Measurements from ENCODE around the gene ACMSD. TPM values are rescaled to one million over a fixed set of nuclear protein-coding genes. Genes with fewer than 3 reads are reported as not detected.
A peak's percentile ranks its signal among the peaks of the same experiment; 100 is the strongest.

The ACMSD gene
- not detected in 2 replicates for total RNA-seq

DNA sequence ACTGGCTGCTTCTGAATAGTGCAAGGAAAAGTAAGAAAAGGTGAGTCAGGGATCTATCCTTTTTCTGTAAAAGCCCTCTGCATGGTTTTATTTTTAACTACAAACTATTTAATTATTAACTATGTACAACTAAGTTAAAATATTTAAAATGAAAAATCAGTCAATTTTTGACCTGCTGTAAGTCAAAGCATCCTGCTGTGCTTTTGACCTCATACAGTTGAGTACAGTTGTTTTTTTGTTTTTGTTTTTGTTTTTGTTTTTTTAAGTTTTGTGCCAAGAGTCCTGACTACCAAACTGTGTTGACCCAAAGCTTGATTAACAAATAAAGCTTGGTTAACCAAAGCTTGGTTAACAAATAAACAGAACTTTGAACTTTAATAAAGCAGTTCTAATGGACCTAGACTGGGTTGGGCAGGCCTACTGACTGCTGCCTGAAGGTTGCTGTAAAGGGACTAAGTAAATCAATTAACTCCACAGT is at the start of gene ACMSD:
TSS of gene ACMSD (plus strand) at position 474 of the 478 bp plus-strand sequence. CDS start 67 bp downstream, outside the sequence.
- H4K20me1 ChIP-seq (ENCODE audit: insufficient read depth, low read length): no peaks in the 10 kb centered on the region
- peak within 1 kb of the TSS; percentile 38 for H2AFZ ChIP-seq (ENCODE audit: low read length)
- no peak within 1 kb of the TSS for H3K4me3 ChIP-seq (ENCODE audit: insufficient read depth, low read length)
- H3K27me3 ChIP-seq (ENCODE audit: insufficient read depth, low read length): no peaks in the 10 kb centered on the region
- TF ChIP-seq, protein P1, sequence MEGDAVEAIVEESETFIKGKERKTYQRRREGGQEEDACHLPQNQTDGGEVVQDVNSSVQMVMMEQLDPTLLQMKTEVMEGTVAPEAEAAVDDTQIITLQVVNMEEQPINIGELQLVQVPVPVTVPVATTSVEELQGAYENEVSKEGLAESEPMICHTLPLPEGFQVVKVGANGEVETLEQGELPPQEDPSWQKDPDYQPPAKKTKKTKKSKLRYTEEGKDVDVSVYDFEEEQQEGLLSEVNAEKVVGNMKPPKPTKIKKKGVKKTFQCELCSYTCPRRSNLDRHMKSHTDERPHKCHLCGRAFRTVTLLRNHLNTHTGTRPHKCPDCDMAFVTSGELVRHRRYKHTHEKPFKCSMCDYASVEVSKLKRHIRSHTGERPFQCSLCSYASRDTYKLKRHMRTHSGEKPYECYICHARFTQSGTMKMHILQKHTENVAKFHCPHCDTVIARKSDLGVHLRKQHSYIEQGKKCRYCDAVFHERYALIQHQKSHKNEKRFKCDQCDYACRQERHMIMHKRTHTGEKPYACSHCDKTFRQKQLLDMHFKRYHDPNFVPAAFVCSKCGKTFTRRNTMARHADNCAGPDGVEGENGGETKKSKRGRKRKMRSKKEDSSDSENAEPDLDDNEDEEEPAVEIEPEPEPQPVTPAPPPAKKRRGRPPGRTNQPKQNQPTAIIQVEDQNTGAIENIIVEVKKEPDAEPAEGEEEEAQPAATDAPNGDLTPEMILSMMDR (IDR thresholded peaks at IDR 0.05; ENCODE audit: extremely low read depth, low read depth, low read length): no peak
- DNase-seq (ENCODE audit: insufficient read length, low spot score, missing footprints): no peak
- peak within 1 kb of the TSS; percentile 49 for H3K4me2 ChIP-seq (ENCODE audit: insufficient read depth, low read length)
- peaks cover 16% of the 10 kb centered on the region for H3K4me1 ChIP-seq (ENCODE audit: insufficient read depth, low read length)
- no peaks in the 10 kb centered on the region for H3K79me2 ChIP-seq (ENCODE audit: insufficient read depth, low read length)
- H3K36me3 ChIP-seq (ENCODE audit: insufficient read depth, low read length): no peaks in the 10 kb centered on the region
- H3K9me3 ChIP-seq (ENCODE audit: low read depth, low read length): no peaks in the 10 kb centered on the region
- H3K27ac ChIP-seq (ENCODE audit: low read depth, low read length): peak within 1 kb of the TSS; percentile 66

DNA sequence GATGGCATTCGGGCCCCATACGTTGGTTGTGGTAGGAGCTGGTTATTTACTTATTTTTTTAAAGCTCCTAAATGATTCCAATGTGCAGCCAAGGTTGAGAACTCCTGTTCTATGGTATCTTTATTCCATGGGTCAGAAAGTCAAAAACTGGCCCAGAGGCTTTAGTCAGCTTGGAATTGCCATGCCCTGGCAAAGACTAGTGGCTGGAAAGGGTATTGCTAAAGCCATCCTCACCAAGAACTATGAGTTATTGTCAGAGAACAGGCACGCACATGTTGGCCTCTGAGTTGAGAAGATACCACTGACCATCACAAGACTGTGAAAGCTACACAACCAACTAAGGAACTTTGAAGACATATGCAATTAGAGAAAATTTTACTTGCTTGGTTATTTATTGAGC is 47.9 kb upstream of the ACMSD start:
- Histone ChIP-seq H3K27me3 (ENCODE audit: insufficient read depth, low read length) (no peaks in the 10 kb centered on the region), H3K4me2 (ENCODE audit: insufficient read depth, low read length) (no peak overlapping the region), H3K27ac (ENCODE audit: low read depth, low read length) (no peak overlapping the region), H3K79me2 (ENCODE audit: insufficient read depth, low read length) (no peaks in the 10 kb centered on the region), H3K36me3 (ENCODE audit: insufficient read depth, low read length) (no peaks in the 10 kb centered on the region), H2AFZ (ENCODE audit: low read length) (no peak overlapping the region), H3K4me3 (ENCODE audit: insufficient read depth, low read length) (no peak overlapping the region), H3K9me3 (ENCODE audit: low read depth, low read length) (no peaks in the 10 kb centered on the region), H3K4me1 (ENCODE audit: insufficient read depth, low read length) (no peaks in the 10 kb centered on the region), H4K20me1 (ENCODE audit: insufficient read depth, low read length) (no peaks in the 10 kb centered on the region)
- no peak for DNase-seq (ENCODE audit: insufficient read length, low spot score, missing footprints)
- TF ChIP-seq, protein P1 (IDR thresholded peaks at IDR 0.05; ENCODE audit: extremely low read depth, low read depth, low read length): peak; percentile 13

DNA sequence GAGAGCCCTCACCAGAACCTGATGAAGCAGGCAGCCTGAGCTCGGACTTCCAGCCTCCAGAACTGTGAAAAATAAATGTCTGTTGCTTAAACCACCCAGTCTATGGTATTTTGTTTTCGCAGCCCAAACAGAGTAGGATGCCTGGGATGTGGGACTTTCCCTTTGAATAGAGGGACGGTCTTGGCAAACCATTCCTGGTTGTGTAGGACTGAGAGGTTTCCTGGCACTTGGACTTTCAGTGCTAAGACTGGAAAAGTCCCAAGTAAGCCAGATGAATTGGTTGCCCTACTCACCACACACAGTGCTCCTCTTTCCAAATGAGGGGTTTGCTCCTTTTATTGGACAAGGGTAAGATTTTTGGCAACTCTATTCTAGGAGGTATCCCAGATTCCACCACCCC is 46.8 kb upstream of the ACMSD start:
- no peak overlapping the region for H3K4me3 ChIP-seq (ENCODE audit: insufficient read depth, low read length)
- no peak overlapping the region for H3K27ac ChIP-seq (ENCODE audit: low read depth, low read length)
- no peak overlapping the region for H3K4me2 ChIP-seq (ENCODE audit: insufficient read depth, low read length)
- no peaks in the 10 kb centered on the region for H4K20me1 ChIP-seq (ENCODE audit: insufficient read depth, low read length)
- H3K4me1 ChIP-seq (ENCODE audit: insufficient read depth, low read length): no peaks in the 10 kb centered on the region
- TF ChIP-seq, protein P1 (IDR thresholded peaks at IDR 0.05; ENCODE audit: extremely low read depth, low read depth, low read length): no peak
- H3K9me3 ChIP-seq (ENCODE audit: low read depth, low read length): no peaks in the 10 kb centered on the region
- H2AFZ ChIP-seq (ENCODE audit: low read length): no peak overlapping the region
- no peaks in the 10 kb centered on the region for H3K79me2 ChIP-seq (ENCODE audit: insufficient read depth, low read length)
- H3K36me3 ChIP-seq (ENCODE audit: insufficient read depth, low read length): no peaks in the 10 kb centered on the region
- H3K27me3 ChIP-seq (ENCODE audit: insufficient read depth, low read length): no peaks in the 10 kb centered on the region
- no peak for DNase-seq (ENCODE audit: insufficient read length, low spot score, missing footprints)

DNA sequence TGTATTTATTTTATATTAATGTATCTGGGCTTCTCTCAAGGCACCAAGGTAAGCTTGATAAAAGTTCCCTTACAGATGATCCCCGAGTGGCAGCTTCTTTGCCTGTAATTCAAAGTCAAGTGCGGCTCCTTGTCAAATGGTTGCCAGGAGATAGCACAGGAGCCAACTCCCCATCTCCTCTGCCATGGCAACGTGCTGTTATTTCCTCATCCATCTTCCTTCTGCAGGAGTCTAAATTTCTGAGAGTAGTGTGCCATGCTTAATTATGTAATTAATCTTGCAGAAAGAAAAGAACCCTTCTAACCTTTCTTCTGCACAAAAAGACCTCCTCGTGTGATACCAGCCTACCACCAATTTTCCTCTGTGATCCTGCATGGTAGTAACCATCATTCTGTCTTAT is 46.2 kb upstream of the ACMSD start:
- Histone ChIP-seq H3K27me3 (ENCODE audit: insufficient read depth, low read length) (no peaks in the 10 kb centered on the region), H3K27ac (ENCODE audit: low read depth, low read length) (no peak overlapping the region), H3K4me1 (ENCODE audit: insufficient read depth, low read length) (no peaks in the 10 kb centered on the region), H3K79me2 (ENCODE audit: insufficient read depth, low read length) (no peaks in the 10 kb centered on the region), H3K4me2 (ENCODE audit: insufficient read depth, low read length) (no peak overlapping the region), H4K20me1 (ENCODE audit: insufficient read depth, low read length) (no peaks in the 10 kb centered on the region), H3K9me3 (ENCODE audit: low read depth, low read length) (no peaks in the 10 kb centered on the region), H3K36me3 (ENCODE audit: insufficient read depth, low read length) (no peaks in the 10 kb centered on the region), H3K4me3 (ENCODE audit: insufficient read depth, low read length) (no peak overlapping the region), H2AFZ (ENCODE audit: low read length) (no peak overlapping the region)
- DNase-seq (ENCODE audit: insufficient read length, low spot score, missing footprints): peak; percentile 34
- TF ChIP-seq, protein P1 (IDR thresholded peaks at IDR 0.05; ENCODE audit: extremely low read depth, low read depth, low read length): no peak
